ENCODE data around the gene TMEM204.

GRCh38 chr16:1543085-1543896 is 9.8 kb downstream of the TMEM204 start:
- no peak for TF ChIP-seq ZNF423 (tag by site-specific recombination; IDR thresholded peaks at IDR 0.05)
- no peak for TF ChIP-seq ZNF214 (tag by site-specific recombination; IDR thresholded peaks at IDR 0.05; ENCODE audit: borderline replicate concordance)
- no peak for TF ChIP-seq CTCF (tag by site-specific recombination; IDR thresholded peaks at IDR 0.05)
- TF ChIP-seq HOXD13 (CRISPR knock-in tag; IDR thresholded peaks at IDR 0.05; ENCODE audit: borderline replicate concordance), result no peak
- no peak for TF ChIP-seq KLF16 (tag by site-specific recombination; IDR thresholded peaks at IDR 0.05)
- TF ChIP-seq ZNF544 (tag by site-specific recombination; IDR thresholded peaks at IDR 0.05), result no peak
- TF ChIP-seq ZNF37A (tag by site-specific recombination; IDR thresholded peaks at IDR 0.05), result no peak
- TF ChIP-seq ZBTB44 (tag by site-specific recombination; IDR thresholded peaks at IDR 0.05), result no peak
- no peak for TF ChIP-seq ZFP37 (tag by site-specific recombination; IDR thresholded peaks at IDR 0.05)
- TF ChIP-seq ZNF184 (tag by site-specific recombination; IDR thresholded peaks at IDR 0.05), result no peak
- no peak for TF ChIP-seq ZNF274 (IDR thresholded peaks at IDR 0.05; ENCODE audit: low read length)
- no peak for TF ChIP-seq ZNF274 (tag by site-specific recombination; IDR thresholded peaks at IDR 0.05; ENCODE audit: borderline replicate concordance)
- TF ChIP-seq ZNF658 (tag by site-specific recombination; IDR thresholded peaks at IDR 0.05), result no peak
- TF ChIP-seq KLF17 (tag by site-specific recombination; IDR thresholded peaks at IDR 0.05), result no peak
- no peak for TF ChIP-seq ZSCAN18 (tag by site-specific recombination; IDR thresholded peaks at IDR 0.05)
